ENCODE results near the gene FDCSP. TPM values are rescaled to one million over a fixed set of nuclear protein-coding genes. Genes with fewer than 3 reads are reported as not detected.

The FDCSP gene
- total and polyA plus RNA-seq, 10 of the 15 experiments (the other 5 are each of a cell fraction or from before 2014, with no cell fraction given) = not detected

DNA sequence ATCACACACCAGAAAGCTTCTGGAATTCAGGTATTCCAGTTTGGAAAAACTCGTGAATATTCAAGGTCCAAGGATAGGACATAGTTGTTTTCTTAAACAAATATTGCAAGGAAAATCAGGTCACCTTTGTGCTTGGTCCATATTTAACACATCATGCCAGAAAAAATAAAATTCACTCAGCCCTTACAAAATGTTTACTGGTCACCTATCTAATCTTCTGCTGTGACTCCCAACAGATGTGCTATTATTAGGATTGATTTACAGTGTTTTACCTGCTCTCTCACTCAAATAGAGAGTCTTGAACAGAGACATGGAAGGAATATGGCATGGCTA lies 26.0 kb downstream of the FDCSP start:
- no peaks in the 10 kb centered on the region for H3K79me2 ChIP-seq (ENCODE audit: control insufficient read depth, insufficient read depth, low read length)
- ChIA-PET CTCF (no interaction called here), RAD21 (ENCODE audit: unreplicated experiment) (no interaction called here), SMC1A (ENCODE audit: uncharacterized antibody, unreplicated experiment) (no interaction called here), POLR2A (no interaction called here)
- no peaks in the 10 kb centered on the region for H3K36me3 ChIP-seq (ENCODE audit: control insufficient read depth in 2 of 2, insufficient read depth in 2 of 2, low read length in 1 of 2)
- no peaks in the 10 kb centered on the region for H3K9me3 ChIP-seq (replicated peaks; ENCODE audit: control insufficient read depth, insufficient read depth, low read length)
- H4K20me1 ChIP-seq (ENCODE audit: control insufficient read depth, insufficient read depth) = no peaks in the 10 kb centered on the region
- no peak overlapping the region for H3K4me2 ChIP-seq (ENCODE audit: control insufficient read depth, insufficient read depth)
- H3K4me3 ChIP-seq = no peak overlapping the region
- no peaks in the 10 kb centered on the region for H3K4me1 ChIP-seq (ENCODE audit: control insufficient read depth, insufficient read depth, low read length)
- DNase-seq (ENCODE audit: low read depth, low spot score) (no peak), FAIRE-seq (no peak), ATAC-seq (no peak)
- H2AFZ ChIP-seq (ENCODE audit: control insufficient read depth, low read depth, low read length) = no peak overlapping the region
- intact Hi-C loops (cut with micrococcal nuclease; ENCODE audit: unreplicated experiment) (no loop called here), in situ Hi-C loops (cut with MboI) (no loop called here)
- no peak overlapping the region for H3K27ac ChIP-seq (ENCODE audit: control insufficient read depth, insufficient read depth)
- H3K27me3 ChIP-seq (replicated peaks in 1 of 2; ENCODE audit: control insufficient read depth in 2 of 2, insufficient read depth in 2 of 2, low read length in 1 of 2) = no peaks in the 10 kb centered on the region
- WGBS (ENCODE audit: insufficient coverage, insufficient replicate concordance, low lambda C conversion rate, missing lambda C conversion rate) = 0% methylated on average over 1 of the region's 1 CpG
- no peak overlapping the region for H3K9ac ChIP-seq (ENCODE audit: control insufficient read depth, insufficient read depth, low read length)
- BruUV-seq (replicated peaks) = no TSS peak
- TF ChIP-seq CBX5 (IDR thresholded peaks at IDR 0.05; ENCODE audit: low read depth) (no peak), ZNF24 (IDR thresholded peaks at IDR 0.05) (no peak), SMARCA5 (IDR thresholded peaks at IDR 0.05) (no peak), HDAC2 (IDR thresholded peaks at IDR 0.05) (no peak), NR2C2 (IDR thresholded peaks at IDR 0.05; ENCODE audit: borderline replicate concordance, control insufficient read depth, insufficient read length, low read depth) (no peak)
- TF ChIP-seq, protein P1, sequence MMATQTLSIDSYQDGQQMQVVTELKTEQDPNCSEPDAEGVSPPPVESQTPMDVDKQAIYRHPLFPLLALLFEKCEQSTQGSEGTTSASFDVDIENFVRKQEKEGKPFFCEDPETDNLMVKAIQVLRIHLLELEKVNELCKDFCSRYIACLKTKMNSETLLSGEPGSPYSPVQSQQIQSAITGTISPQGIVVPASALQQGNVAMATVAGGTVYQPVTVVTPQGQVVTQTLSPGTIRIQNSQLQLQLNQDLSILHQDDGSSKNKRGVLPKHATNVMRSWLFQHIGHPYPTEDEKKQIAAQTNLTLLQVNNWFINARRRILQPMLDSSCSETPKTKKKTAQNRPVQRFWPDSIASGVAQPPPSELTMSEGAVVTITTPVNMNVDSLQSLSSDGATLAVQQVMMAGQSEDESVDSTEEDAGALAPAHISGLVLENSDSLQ (IDR thresholded peaks at IDR 0.05) = no peak
- TF ChIP-seq, protein P2, sequence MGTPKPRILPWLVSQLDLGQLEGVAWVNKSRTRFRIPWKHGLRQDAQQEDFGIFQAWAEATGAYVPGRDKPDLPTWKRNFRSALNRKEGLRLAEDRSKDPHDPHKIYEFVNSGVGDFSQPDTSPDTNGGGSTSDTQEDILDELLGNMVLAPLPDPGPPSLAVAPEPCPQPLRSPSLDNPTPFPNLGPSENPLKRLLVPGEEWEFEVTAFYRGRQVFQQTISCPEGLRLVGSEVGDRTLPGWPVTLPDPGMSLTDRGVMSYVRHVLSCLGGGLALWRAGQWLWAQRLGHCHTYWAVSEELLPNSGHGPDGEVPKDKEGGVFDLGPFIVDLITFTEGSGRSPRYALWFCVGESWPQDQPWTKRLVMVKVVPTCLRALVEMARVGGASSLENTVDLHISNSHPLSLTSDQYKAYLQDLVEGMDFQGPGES (IDR thresholded peaks at IDR 0.05) = no peak
- TF ChIP-seq, protein P3, sequence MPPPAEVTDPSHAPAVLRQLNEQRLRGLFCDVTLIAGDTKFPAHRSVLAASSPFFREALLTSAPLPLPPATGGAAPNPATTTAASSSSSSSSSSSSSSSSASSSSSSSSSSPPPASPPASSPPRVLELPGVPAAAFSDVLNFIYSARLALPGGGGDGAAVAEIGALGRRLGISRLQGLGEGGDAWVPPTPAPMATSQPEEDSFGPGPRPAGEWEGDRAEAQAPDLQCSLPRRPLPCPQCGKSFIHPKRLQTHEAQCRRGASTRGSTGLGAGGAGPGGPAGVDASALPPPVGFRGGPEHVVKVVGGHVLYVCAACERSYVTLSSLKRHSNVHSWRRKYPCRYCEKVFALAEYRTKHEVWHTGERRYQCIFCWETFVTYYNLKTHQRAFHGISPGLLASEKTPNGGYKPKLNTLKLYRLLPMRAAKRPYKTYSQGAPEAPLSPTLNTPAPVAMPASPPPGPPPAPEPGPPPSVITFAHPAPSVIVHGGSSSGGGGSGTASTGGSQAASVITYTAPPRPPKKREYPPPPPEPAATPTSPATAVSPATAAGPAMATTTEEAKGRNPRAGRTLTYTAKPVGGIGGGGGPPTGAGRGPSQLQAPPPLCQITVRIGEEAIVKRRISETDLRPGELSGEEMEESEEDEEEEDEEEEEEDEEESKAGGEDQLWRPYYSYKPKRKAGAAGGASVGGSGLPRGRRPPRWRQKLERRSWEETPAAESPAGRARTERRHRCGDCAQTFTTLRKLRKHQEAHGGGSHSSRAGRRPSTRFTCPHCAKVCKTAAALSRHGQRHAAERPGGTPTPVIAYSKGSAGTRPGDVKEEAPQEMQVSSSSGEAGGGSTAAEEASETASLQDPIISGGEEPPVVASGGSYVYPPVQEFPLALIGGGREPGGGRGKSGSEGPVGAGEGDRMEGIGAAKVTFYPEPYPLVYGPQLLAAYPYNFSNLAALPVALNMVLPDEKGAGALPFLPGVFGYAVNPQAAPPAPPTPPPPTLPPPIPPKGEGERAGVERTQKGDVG (CRISPR knock-in tag; IDR thresholded peaks at IDR 0.05) = no peak
- TF ChIP-seq, protein P4, sequence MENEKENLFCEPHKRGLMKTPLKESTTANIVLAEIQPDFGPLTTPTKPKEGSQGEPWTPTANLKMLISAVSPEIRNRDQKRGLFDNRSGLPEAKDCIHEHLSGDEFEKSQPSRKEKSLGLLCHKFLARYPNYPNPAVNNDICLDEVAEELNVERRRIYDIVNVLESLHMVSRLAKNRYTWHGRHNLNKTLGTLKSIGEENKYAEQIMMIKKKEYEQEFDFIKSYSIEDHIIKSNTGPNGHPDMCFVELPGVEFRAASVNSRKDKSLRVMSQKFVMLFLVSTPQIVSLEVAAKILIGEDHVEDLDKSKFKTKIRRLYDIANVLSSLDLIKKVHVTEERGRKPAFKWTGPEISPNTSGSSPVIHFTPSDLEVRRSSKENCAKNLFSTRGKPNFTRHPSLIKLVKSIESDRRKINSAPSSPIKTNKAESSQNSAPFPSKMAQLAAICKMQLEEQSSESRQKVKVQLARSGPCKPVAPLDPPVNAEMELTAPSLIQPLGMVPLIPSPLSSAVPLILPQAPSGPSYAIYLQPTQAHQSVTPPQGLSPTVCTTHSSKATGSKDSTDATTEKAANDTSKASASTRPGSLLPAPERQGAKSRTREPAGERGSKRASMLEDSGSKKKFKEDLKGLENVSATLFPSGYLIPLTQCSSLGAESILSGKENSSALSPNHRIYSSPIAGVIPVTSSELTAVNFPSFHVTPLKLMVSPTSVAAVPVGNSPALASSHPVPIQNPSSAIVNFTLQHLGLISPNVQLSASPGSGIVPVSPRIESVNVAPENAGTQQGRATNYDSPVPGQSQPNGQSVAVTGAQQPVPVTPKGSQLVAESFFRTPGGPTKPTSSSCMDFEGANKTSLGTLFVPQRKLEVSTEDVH (IDR thresholded peaks at IDR 0.05; ENCODE audit: low read depth, partially characterized antibody) = no peak
- TF ChIP-seq, protein P5, sequence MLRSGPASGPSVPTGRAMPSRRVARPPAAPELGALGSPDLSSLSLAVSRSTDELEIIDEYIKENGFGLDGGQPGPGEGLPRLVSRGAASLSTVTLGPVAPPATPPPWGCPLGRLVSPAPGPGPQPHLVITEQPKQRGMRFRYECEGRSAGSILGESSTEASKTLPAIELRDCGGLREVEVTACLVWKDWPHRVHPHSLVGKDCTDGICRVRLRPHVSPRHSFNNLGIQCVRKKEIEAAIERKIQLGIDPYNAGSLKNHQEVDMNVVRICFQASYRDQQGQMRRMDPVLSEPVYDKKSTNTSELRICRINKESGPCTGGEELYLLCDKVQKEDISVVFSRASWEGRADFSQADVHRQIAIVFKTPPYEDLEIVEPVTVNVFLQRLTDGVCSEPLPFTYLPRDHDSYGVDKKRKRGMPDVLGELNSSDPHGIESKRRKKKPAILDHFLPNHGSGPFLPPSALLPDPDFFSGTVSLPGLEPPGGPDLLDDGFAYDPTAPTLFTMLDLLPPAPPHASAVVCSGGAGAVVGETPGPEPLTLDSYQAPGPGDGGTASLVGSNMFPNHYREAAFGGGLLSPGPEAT (IDR thresholded peaks at IDR 0.05; ENCODE audit: low read depth) = no peak
- TF ChIP-seq, protein P6, sequence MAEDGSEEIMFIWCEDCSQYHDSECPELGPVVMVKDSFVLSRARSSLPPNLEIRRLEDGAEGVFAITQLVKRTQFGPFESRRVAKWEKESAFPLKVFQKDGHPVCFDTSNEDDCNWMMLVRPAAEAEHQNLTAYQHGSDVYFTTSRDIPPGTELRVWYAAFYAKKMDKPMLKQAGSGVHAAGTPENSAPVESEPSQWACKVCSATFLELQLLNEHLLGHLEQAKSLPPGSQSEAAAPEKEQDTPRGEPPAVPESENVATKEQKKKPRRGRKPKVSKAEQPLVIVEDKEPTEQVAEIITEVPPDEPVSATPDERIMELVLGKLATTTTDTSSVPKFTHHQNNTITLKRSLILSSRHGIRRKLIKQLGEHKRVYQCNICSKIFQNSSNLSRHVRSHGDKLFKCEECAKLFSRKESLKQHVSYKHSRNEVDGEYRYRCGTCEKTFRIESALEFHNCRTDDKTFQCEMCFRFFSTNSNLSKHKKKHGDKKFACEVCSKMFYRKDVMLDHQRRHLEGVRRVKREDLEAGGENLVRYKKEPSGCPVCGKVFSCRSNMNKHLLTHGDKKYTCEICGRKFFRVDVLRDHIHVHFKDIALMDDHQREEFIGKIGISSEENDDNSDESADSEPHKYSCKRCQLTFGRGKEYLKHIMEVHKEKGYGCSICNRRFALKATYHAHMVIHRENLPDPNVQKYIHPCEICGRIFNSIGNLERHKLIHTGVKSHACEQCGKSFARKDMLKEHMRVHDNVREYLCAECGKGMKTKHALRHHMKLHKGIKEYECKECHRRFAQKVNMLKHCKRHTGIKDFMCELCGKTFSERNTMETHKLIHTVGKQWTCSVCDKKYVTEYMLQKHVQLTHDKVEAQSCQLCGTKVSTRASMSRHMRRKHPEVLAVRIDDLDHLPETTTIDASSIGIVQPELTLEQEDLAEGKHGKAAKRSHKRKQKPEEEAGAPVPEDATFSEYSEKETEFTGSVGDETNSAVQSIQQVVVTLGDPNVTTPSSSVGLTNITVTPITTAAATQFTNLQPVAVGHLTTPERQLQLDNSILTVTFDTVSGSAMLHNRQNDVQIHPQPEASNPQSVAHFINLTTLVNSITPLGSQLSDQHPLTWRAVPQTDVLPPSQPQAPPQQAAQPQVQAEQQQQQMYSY (CRISPR knock-in tag; IDR thresholded peaks at IDR 0.05) = no peak
